HepG2 (cell line): Measurements from ENCODE around the gene PLB1. TPM values are rescaled to one million over a fixed set of nuclear protein-coding genes. Genes with fewer than 3 reads are reported as not detected.

Experiments
- ATAC-seq: fragments of 200-7000 bp; cut with Tn5 transposase; 3 replicates; pipeline ENCODE4 v1.9.1; 2020; ENCODE audit warnings: mild to moderate bottlenecking, moderate library complexity
- BruUV-seq: library from RNA; stranded (reverse); fragments of 400-500 nt; replicated peaks from 2 replicates; lab custom pipeline; 2021; lab: Mats Ljungman, UMichigan
- CTCF ChIA-PET: fragments of 300-600 bp; formaldehyde crosslinking; extraction: SDS; loops from one replicate; lab custom pipeline; 2021; ENCODE audit warnings: low total read pairs, inconsistent platforms, low intra/inter-chr PET ratio; lab: Yijun Ruan, JAX
- POLR2A ChIA-PET: fragments of 350-600 bp; sonication (Branson Sonifier 250); formaldehyde crosslinking; loops from one replicate; lab custom pipeline; 2020; ENCODE audit warnings: antibody characterized with exemption, inconsistent platforms; lab: Yijun Ruan, JAX
- DNase-seq: peaks from one replicate; pipeline ENCODE4 v3.0.0-alpha.2; 2015; ENCODE audit warnings: low spot score
- FAIRE-seq: peaks from 3 replicates; lab custom pipeline; 2011; peaks lifted over from hg19 to GRCh38; lab: Jason Lieb, UNC
- H2AFZ ChIP-seq: one replicate; pipeline ENCODE4 v1.6.1; 2011; ENCODE audit warnings: low read length, inconsistent platforms
- H3K27ac ChIP-seq: fragments of 300-600 bp; 3 replicates; pipeline ENCODE4 v1.8.0; 2011; ENCODE audit warnings: mixed run types, mild to moderate bottlenecking, mixed read lengths, low read length, inconsistent platforms; ENCODE audit not compliant: insufficient read depth; ENCODE audit errors: extremely low read length
- H3K27me3 ChIP-seq, 2 experiments: fragments of 200-600 bp in 1 of 2; 2 replicates in 1 of 2; 3 replicates in 1 of 2; pipeline versions ENCODE4 v1.6.0 to v1.8.0; 2011; ENCODE audit warnings: low read length in 2 of 2, mild to moderate bottlenecking in 2 of 2, moderate library complexity in 2 of 2, inconsistent platforms in 1 of 2; ENCODE audit not compliant: insufficient read depth in 2 of 2, control insufficient read depth in 1 of 2
- H3K36me3 ChIP-seq, 2 experiments: fragments of 200-600 bp in 1 of 2; replicated peaks in 1 of 2; 2 replicates in 1 of 2; 3 replicates in 1 of 2; pipeline versions ENCODE4 v1.5.1 to v1.8.0; 2011; ENCODE audit warnings: low read length in 2 of 2, inconsistent platforms in 1 of 2; ENCODE audit not compliant: insufficient read depth in 2 of 2, control insufficient read depth in 1 of 2
- H3K4me1 ChIP-seq: 2 replicates; pipeline ENCODE4 v1.5.1; 2012; ENCODE audit warnings: low read length, inconsistent platforms; ENCODE audit not compliant: insufficient read depth
- H3K4me2 ChIP-seq: 2 replicates; pipeline ENCODE4 v1.6.0; 2011; ENCODE audit warnings: low read depth, low read length, inconsistent platforms
- H3K4me3 ChIP-seq, 3 experiments: fragments of 200-600 bp in 1 of 3; sonication (generic), shearing (Covaris generic) in 1 of 3; replicated peaks in 1 of 3; 2 replicates each; pipeline ENCODE4 v1.5.1; 2011 to 2016; ENCODE audit warnings: low read length in 3 of 3, inconsistent platforms in 2 of 3, low read depth in 2 of 3, mild to moderate bottlenecking in 2 of 3, control low read depth in 1 of 3, mixed read lengths in 1 of 3; ENCODE audit not compliant: insufficient read depth in 1 of 3
- H3K79me2 ChIP-seq: one replicate; pipeline ENCODE4 v1.6.1; 2011; ENCODE audit warnings: low read length, inconsistent platforms; ENCODE audit not compliant: insufficient read depth
- H3K9ac ChIP-seq: 2 replicates; pipeline ENCODE4 v1.6.0; 2011; ENCODE audit warnings: mild to moderate bottlenecking, low read depth, low read length, inconsistent platforms; ENCODE audit not compliant: insufficient read depth
- H3K9me3 ChIP-seq: 2 replicates; pipeline ENCODE4 v1.5.1; 2012; ENCODE audit warnings: mild to moderate bottlenecking, low read length
- H4K20me1 ChIP-seq: 2 replicates; pipeline ENCODE4 v1.6.0; 2011; ENCODE audit warnings: inconsistent platforms, mild to moderate bottlenecking, low read length, moderate library complexity; ENCODE audit not compliant: insufficient read depth
- CHCHD3 ChIP-seq: sonication (generic); formaldehyde crosslinking; IDR thresholded peaks from 2 replicates; pipeline ENCODE4 v1.8.0; 2022; ENCODE audit warnings: mild to moderate bottlenecking, missing genetic modification reagents, moderate library complexity
- GATA4 ChIP-seq: sonication (generic); IDR thresholded peaks from 2 replicates; pipeline ENCODE4 v1.6.1; 2016; ENCODE audit warnings: antibody characterized with exemption, low read depth, borderline replicate concordance
- LCORL ChIP-seq, 2 experiments: fragments of 450-650 bp in 1 of 2; sonication (generic) in 1 of 2; formaldehyde crosslinking in 1 of 2; IDR thresholded peaks; 2 replicates each; pipeline versions ENCODE4 v1.5.0 to v1.6.1; 2017 to 2020; ENCODE audit warnings: antibody characterized with exemption in 1 of 2, missing genetic modification reagents in 1 of 2
- POGZ ChIP-seq: sonication (generic); formaldehyde crosslinking; IDR thresholded peaks from 2 replicates; pipeline ENCODE4 v1.4.0; 2020; ENCODE audit warnings: mild to moderate bottlenecking, missing genetic modification reagents
- RNF2 ChIP-seq: fragments of 450-650 bp; conservative IDR thresholded peaks from 2 replicates; pipeline ENCODE4 v1.6.1; 2016; ENCODE audit warnings: low read depth
- SATB2 ChIP-seq: sonication (generic); formaldehyde crosslinking; IDR thresholded peaks from 2 replicates; pipeline ENCODE4 v1.5.0; 2020; ENCODE audit warnings: missing genetic modification reagents
- SPEN ChIP-seq: sonication (generic); formaldehyde crosslinking; IDR thresholded peaks from 2 replicates; pipeline ENCODE4 v1.5.1; 2020; ENCODE audit warnings: low read depth, mild to moderate bottlenecking, missing genetic modification reagents
- SYNCRIP ChIP-seq: fragments of 200-400 bp; formaldehyde crosslinking; IDR thresholded peaks from 2 replicates; pipeline ENCODE4 v1.6.1; 2018; ENCODE audit warnings: mild to moderate bottlenecking, low read depth, low read length; ENCODE audit not compliant: insufficient read depth
- ZNF138 ChIP-seq: sonication (generic); formaldehyde crosslinking; IDR thresholded peaks from 2 replicates; pipeline ENCODE4 v1.5.0; 2020; ENCODE audit warnings: mild to moderate bottlenecking, low read depth, missing genetic modification reagents
- ZNF451 ChIP-seq: sonication (generic); formaldehyde crosslinking; IDR thresholded peaks from 2 replicates; pipeline ENCODE4 v1.5.0; 2020; ENCODE audit warnings: mild to moderate bottlenecking, missing genetic modification reagents
- ZNF713 ChIP-seq: sonication (generic); formaldehyde crosslinking; IDR thresholded peaks from 2 replicates; pipeline ENCODE4 v1.4.0; 2020; ENCODE audit warnings: mild to moderate bottlenecking, missing genetic modification reagents
- ZNF816 ChIP-seq: sonication (generic); formaldehyde crosslinking; IDR thresholded peaks from 2 replicates; pipeline ENCODE4 v1.8.0; 2022; ENCODE audit warnings: missing genetic modification reagents, mild to moderate bottlenecking, borderline replicate concordance
- WGBS: methylation state at CpG from one replicate; pipeline ENCODE4 v1.1.6; 2017; ENCODE audit warnings: low lambda C conversion rate; 5-methylcytosine and 5-hydroxymethylcytosine counted together
- in situ Hi-C: cut with HindIII; loops from 2 replicates; pipeline ENCODE4 v1.10.0; 2017; ENCODE audit warnings: low pct_unique_long_range_greater_than_20kb; ENCODE audit not compliant: extremely low pct_ligation_motif_present
- intact Hi-C: fragments of 100-400 bp; cut with micrococcal nuclease; formaldehyde crosslinking; loops from one replicate; pipeline ENCODE4 v1.10.0; 2022; ENCODE audit not compliant: unreplicated experiment
- polyA plus RNA-seq, 8 experiments: library from polyadenylated mRNA; depleted of rRNA in 3 of 8; stranded (reverse) in 7 of 8; unstranded in 1 of 8; fragments of >200 nt; fragmentation: Illumina TruSeq in 4 of 8; extraction: Trizol in 4 of 8; gene quantifications; 2 replicates each; pipeline versions ENCODE4 v1.2.1 to v1.2.3, GENCODE V29; 2011 to 2016; ENCODE audit warnings: low read depth in 4 of 8, missing spikeins in 1 of 8, mixed read lengths in 1 of 8; ENCODE audit not compliant: insufficient read depth in 1 of 8
- total RNA-seq, 5 experiments: library from RNA; depleted of rRNA; stranded (reverse); fragments of >200 nt; fragmentation: Illumina TruSeq; extraction: Trizol; gene quantifications; 2 replicates each; pipeline ENCODE4 v1.2.3, GENCODE V29; 2016; ENCODE audit warnings: low read depth in 1 of 5
- TF ChIP-seq, protein P1 (sequence below): IDR thresholded peaks from 2 replicates; pipeline ENCODE4 v1.6.1; 2016; ENCODE audit warnings: low read depth
- TF ChIP-seq, protein P2 (sequence below): IDR thresholded peaks from 2 replicates; pipeline ENCODE4 v1.6.1; 2016; ENCODE audit warnings: mild to moderate bottlenecking
- TF ChIP-seq, protein P3 (sequence below): sonication (generic); formaldehyde crosslinking; IDR thresholded peaks from 2 replicates; pipeline ENCODE4 v1.4.0; 2020; ENCODE audit warnings: mild to moderate bottlenecking, missing genetic modification reagents
- TF ChIP-seq, protein P4 (sequence below): sonication (generic); formaldehyde crosslinking; IDR thresholded peaks from 2 replicates; pipeline ENCODE4 v1.4.0; 2020; ENCODE audit warnings: low read depth, mild to moderate bottlenecking, missing genetic modification reagents

PLB1 gene
- total and polyA plus RNA-seq, 2 of the 13 experiments (the other 11 are each of a cell fraction or from before 2014, with no cell fraction given) = 0.20 to 1.8 TPM

DNA sequence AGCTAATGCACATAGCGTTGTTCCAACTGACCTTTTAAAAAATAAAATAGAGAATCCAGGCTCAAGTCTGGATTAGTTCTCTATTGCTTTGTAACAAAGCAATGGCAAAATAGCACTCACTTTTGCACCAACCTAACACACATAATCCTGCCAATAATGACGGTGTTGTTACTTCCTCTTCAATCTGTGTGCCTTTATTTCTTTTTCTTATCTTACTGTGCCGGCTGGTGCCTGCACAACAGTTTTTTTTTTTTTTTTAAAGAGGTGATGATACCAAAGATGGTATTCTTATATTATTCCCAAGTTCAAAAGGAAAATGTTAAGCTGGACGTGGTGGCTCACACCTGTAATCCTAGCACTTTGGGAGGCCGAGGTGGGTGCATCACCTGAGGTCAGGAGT lies 3.4 kb downstream of the PLB1 start:
- no peak for DNase-seq
- no peaks in the 10 kb centered on the region for H3K79me2 ChIP-seq
- no peak overlapping the region for H2AFZ ChIP-seq
- H3K27ac ChIP-seq = no peak overlapping the region
- H3K9me3 ChIP-seq = no peaks in the 10 kb centered on the region
- ChIA-PET CTCF (no interaction called here), POLR2A (no interaction called here)
- no peak overlapping the region for H3K4me3 ChIP-seq
- no peaks in the 10 kb centered on the region for H3K36me3 ChIP-seq
- FAIRE-seq = no peak
- H4K20me1 ChIP-seq = no peaks in the 10 kb centered on the region
- peaks cover 0 to 29% of the 10 kb centered on the region in 2 experiments; a peak in 4 of 5 replicates for H3K27me3 ChIP-seq
- WGBS = 24% methylated on average over 5 of the region's 5 CpGs
- no peak overlapping the region for H3K4me2 ChIP-seq
- H3K4me1 ChIP-seq = no peaks in the 10 kb centered on the region
- no TSS peak for BruUV-seq
- no peak overlapping the region for H3K9ac ChIP-seq
- TF ChIP-seq GATA4 (no peak), SATB2 (CRISPR knock-in tag) (no peak), ZNF138 (no peak), RNF2 (no peak), POGZ (CRISPR knock-in tag) (no peak), ZNF713 (no peak), ZNF451 (no peak), SYNCRIP (no peak), SPEN (no peak), LCORL (IDR thresholded peaks at IDR 0.05) (no peak), LCORL (CRISPR knock-in tag; IDR thresholded peaks at IDR 0.05) (no peak), ZNF816 (CRISPR knock-in tag) (no peak), CHCHD3 (CRISPR knock-in tag) (no peak)
- TF ChIP-seq, protein P1, sequence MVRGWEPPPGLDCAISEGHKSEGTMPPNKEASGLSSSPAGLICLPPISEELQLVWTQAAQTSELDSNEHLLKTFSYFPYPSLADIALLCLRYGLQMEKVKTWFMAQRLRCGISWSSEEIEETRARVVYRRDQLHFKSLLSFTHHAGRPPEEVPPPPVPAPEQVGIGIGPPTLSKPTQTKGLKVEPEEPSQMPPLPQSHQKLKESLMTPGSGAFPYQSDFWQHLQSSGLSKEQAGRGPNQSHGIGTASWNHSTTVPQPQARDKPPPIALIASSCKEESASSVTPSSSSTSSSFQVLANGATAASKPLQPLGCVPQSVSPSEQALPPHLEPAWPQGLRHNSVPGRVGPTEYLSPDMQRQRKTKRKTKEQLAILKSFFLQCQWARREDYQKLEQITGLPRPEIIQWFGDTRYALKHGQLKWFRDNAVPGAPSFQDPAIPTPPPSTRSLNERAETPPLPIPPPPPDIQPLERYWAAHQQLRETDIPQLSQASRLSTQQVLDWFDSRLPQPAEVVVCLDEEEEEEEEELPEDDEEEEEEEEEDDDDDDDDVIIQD (CRISPR knock-in tag) = no peak
- TF ChIP-seq, protein P2, sequence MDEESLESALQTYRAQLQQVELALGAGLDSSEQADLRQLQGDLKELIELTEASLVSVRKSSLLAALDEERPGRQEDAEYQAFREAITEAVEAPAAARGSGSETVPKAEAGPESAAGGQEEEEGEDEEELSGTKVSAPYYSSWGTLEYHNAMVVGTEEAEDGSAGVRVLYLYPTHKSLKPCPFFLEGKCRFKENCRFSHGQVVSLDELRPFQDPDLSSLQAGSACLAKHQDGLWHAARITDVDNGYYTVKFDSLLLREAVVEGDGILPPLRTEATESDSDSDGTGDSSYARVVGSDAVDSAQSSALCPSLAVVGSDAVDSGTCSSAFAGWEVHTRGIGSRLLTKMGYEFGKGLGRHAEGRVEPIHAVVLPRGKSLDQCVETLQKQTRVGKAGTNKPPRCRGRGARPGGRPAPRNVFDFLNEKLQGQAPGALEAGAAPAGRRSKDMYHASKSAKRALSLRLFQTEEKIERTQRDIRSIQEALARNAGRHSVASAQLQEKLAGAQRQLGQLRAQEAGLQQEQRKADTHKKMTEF (CRISPR knock-in tag) = no peak
- TF ChIP-seq, protein P3, sequence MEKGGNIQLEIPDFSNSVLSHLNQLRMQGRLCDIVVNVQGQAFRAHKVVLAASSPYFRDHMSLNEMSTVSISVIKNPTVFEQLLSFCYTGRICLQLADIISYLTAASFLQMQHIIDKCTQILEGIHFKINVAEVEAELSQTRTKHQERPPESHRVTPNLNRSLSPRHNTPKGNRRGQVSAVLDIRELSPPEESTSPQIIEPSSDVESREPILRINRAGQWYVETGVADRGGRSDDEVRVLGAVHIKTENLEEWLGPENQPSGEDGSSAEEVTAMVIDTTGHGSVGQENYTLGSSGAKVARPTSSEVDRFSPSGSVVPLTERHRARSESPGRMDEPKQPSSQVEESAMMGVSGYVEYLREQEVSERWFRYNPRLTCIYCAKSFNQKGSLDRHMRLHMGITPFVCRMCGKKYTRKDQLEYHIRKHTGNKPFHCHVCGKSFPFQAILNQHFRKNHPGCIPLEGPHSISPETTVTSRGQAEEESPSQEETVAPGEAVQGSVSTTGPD = no peak
- TF ChIP-seq, protein P4, sequence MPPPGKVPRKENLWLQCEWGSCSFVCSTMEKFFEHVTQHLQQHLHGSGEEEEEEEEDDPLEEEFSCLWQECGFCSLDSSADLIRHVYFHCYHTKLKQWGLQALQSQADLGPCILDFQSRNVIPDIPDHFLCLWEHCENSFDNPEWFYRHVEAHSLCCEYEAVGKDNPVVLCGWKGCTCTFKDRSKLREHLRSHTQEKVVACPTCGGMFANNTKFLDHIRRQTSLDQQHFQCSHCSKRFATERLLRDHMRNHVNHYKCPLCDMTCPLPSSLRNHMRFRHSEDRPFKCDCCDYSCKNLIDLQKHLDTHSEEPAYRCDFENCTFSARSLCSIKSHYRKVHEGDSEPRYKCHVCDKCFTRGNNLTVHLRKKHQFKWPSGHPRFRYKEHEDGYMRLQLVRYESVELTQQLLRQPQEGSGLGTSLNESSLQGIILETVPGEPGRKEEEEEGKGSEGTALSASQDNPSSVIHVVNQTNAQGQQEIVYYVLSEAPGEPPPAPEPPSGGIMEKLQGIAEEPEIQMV = no peak
- TF ChIP-seq, all 625 proteins: peak for 0
- in situ Hi-C loops = no loop called here
- intact Hi-C loops = no loop called here
- no peak for ATAC-seq
